Frontal cortex (tissue), 4 donors: ENCODE measurements around the gene ARHGAP31. TPM values are rescaled to one million over a fixed set of nuclear protein-coding genes. Genes with fewer than 3 reads are reported as not detected.
"Not testable (repeated sequence)": the region's sequence is repeated elsewhere in the genome, so short reads cannot be mapped to it uniquely, and the experiment has no call there.

Experiments
- DNase-seq, 2 donors: peaks; one replicate each; pipeline ENCODE4 v3.0.0; 2012; ENCODE audit warnings: low spot score in 2 of 2
- FAIRE-seq: peaks from 2 replicates; lab custom pipeline; 2012; peaks lifted over from hg19 to GRCh38; lab: Jason Lieb, UNC
- total RNA-seq: library from RNA; depleted of rRNA; stranded (reverse); fragments of >200 nt; gene quantifications from one replicate; pipeline ENCODE4 v1.2.3, GENCODE V29; 2014
- donor health status: control.
- donor health status: control.
- donor health status: control.

The ARHGAP31 gene
- total RNA-seq, 1 donor from 2014 or later: 2.0 TPM

DNA sequence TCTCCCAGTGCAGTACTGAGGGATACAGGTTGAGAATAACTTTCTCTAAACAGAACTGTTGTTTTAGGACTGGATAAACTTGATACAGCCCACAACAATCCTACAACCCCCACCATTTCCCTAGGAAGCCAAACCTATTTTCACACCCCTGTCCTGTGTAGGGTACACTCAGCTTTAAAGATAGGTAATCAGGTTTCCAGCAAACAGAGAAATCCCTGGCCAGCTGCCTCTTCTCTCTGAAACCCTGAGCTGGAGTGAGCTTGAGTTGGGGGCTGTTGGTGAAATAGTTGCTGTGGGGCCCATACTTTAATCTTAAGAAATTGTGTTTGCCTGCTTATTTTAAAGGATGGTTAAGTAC is 22.1 kb downstream of the ARHGAP31 start:
- no peak for FAIRE-seq
- DNase-seq: no peak

DNA sequence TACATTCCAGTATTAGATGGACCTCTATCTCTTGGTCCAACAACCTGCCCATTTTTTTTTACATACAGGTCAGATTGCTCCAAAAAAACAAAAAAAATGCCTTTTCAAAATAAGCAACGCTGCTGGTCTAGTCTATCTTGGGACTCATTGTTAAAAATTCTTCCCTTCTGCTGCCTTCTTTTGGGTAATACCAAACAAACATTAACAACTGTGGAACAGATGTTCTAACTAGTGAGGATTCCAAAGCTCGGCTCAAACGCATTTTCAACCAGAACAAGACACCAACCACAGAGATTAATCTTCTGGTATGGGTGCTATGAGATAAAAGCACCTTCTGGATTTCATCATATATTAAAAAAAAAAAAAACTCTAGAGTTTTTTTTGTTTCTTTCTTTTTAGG is 24.7 kb downstream of the ARHGAP31 start:
- DNase-seq (no peak), FAIRE-seq (no peak)

DNA sequence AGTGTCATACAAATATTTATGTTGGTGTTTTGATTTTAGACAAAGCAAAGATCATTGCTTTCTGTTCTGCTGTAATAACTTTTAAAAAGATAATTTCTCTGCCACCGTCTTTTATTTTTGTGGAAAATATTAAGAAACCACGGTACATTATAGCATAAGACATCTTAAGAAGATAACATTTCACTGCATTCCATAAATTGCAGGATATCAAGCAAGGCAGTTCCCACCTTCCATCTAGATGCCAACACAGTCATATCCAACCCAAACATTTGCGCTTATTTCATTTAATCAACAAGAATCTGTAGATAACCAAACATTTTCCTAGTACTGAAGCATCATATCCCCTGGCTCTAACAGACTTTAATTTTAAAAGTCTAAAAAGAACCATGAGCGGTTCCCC is 25.1 kb downstream of the ARHGAP31 start:
- no peak for DNase-seq
- FAIRE-seq: no peak

DNA sequence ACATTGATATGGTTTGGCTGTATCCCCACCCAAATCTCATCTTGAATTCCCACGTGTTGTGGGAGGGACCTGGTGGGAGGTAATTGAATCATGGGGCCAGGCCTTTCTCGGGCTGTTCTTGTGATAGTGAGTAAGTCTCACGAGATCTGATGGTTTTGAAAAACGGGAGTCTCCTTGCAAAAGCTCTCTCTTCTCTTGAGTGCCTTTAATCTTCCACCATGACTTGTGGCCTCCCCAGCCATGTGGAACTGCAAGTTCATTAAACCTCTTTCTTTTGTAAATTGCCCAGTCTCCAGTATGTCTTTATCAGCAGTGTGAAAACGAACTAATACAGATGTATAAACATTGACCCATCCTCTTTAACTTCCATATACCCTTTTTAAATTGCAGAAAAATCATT is 26.6 kb downstream of the ARHGAP31 start:
- FAIRE-seq: not testable (repeated sequence)

DNA sequence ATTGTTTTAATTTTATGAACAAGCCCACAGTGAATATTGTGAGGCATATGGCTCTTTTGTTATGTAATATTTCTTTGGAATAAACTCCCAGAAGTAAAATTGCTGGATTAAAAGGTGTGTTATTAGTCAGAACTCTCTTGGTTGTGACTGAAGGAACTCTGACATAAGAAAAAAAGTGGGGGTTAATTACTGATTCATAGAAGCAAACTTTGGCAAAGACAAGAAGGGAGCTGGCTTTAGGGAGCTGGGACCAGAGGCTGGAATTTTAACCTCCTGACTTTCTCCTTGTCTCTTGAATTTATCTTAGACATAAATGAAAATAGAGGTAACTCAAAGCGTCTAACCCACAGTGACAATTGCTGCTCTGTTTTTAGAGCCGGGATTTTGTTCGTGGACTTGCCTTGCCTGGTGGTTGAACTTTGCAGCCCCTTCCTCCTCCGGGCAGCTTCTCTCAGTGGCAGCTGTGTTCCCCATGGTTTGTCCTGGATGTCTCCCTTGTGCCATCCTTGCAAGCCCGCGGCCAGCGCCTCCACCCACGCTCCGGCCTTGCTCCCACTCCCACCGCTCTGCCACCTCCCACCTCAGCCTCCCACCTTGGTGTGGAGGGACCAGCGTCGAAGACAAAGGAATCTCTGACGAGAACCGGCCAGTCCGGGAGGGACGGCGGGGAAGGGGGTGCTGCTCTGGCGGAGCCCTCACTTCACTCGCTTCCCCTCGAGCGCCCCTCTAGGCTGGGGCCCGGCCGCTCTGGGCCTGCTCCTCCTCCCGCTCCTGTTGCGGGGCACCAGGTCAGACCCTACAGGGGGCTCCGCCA is 28.0 kb downstream of the ARHGAP31 start:
- FAIRE-seq: no peak
- no peak for DNase-seq

More for the DNA sequence above, 26.6 kb downstream of the ARHGAP31 start:
- not testable (repeated sequence) for DNase-seq

DNA sequence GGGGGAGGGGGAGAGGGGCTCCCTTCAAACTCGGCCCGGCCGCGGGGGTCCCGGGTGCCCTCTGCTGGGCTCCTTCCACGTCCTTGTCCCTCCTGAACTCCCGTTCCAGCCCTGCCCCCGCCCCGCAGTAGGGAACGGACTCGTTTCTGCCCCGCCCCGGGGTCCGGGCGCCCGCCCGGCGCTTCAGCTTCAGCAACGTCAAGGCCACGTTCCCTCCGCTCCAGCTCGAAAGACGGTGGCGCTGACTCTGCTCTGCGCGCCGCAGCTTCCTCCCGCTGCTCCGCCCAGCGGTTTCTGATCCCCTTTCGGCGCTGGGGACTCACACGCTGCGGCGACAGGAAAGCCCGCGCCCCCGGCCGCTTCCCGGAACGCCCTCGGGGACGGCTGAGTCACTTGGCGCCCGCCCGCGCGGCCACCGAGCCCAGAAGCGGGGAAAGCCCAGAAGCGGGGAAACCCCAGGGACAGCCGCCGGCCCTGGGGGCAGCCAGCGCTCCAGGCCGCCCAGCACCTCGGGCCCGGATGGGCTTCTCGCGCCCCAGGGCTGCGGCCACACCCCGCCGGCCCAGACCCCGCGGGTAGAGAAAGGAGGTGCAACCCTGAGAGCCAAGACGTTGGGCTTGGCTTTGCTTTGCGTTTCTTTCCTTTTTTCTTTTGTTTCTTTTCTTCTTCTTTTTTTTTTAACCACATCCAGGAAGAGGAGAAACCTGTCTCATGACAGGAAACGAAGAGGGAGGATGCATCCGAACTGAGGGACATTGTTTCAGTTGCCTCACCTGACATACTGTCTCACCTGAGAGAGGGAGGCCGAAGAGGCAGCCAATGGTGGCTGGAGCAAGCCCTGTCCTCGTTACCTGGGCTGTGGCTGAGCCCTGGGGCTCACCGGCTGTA is 28.9 kb downstream of the ARHGAP31 start:
- FAIRE-seq (no peak), DNase-seq (peak; percentile 65 to 82)

DNA sequence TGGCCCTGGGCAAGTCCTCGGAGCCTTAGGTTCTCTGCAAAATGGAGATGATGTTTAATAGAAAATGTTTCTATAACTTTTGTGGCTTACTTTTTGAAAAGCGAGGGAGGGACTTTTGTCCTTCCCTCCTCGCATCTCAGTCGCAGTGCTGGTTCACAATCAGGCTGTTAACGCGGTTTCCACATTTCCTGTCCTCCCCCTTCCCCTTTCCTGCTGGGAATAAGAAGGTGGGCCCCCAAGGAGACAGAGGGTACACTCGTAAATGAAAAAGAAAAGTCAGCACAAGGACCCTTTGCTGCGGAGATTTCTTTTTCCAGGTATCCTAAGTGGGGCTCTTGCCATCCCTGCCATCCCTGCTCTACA is 29.5 kb downstream of the ARHGAP31 start:
- DNase-seq: no peak

DNA sequence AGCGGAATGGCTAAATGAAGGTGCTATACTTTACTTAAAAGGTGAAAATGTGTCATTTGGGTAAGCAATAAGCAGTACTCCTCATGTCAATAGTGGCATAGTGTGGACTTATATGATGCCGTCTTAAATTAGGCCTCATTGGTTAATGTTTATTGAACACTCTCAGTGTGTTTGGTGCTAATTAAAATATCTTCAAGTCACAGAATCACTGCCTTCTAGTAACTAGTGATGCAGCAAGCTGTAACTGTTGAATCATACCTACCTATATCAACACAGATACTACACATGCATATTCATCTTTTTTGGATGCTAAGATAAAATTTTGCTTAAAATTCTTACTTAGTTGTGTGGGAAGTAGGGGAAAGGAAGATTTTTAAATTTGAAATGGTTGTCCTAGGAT is 30.7 kb downstream of the ARHGAP31 start:
- no peak for DNase-seq
- no peak for FAIRE-seq

More for the DNA sequence above, 29.5 kb downstream of the ARHGAP31 start:
- FAIRE-seq: no peak

DNA sequence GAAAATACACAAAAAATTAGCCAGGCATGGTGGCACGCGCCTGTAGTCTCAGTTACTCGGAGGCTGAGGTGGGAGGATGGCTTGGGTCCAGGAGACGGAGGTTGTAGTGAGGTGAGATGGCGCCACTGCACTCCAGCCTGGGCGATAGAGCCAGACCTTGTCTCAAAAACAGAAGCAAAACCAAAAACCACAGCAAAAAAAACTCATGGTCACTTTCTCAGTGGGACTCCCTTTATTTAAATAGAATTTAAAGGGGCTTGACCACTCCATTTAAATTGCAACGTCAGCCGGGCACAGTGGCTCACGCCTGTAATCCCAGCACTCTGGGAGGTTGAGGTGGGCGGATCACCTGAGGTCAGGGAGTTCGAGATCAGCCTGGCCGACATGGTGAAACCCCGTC is 32.8 kb downstream of the ARHGAP31 start:
- FAIRE-seq: no peak

DNA sequence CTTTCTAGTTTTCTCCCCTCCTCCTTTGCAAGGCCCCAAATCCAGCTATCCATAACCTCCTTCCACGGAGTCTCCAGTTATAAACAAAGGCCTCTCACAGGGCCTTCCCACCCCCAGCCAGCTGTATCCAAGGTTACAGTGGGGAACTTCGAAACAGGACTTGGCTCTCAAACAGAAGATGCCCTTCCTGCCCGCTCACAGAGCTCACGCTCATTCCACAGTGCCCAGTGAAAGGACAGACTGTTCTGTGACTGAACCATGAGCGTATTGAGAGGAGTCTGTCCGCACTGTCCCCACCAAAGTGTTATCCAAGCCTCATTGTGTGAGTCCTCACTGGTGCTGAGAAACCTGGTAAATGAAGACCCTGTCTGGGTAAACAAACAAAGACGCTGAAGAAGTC is 35.4 kb downstream of the ARHGAP31 start:
- DNase-seq (peak; percentile 43 to 58), FAIRE-seq (no peak)

More for the DNA sequence above, 32.8 kb downstream of the ARHGAP31 start:
- DNase-seq: no peak

DNA sequence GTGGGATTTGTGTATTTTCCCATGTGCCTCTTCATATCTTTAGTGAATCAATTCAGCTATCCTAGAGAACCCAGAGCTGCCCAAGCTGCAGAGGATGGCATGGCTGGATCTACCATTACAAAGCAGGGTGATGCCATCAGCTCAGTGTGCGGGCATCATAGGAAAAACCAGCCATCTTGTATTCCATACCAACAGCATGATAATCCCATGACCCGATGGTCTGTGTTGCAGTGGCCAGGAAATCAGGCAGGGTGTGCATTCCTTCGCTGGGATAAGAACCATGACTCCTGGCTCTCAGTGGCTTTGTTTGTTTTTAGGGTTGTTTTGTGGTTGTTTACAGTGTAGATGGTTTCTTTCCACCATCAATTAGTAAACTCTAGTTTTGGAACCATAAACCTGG is 36.0 kb downstream of the ARHGAP31 start:
- FAIRE-seq (no peak), DNase-seq (no peak)

DNA sequence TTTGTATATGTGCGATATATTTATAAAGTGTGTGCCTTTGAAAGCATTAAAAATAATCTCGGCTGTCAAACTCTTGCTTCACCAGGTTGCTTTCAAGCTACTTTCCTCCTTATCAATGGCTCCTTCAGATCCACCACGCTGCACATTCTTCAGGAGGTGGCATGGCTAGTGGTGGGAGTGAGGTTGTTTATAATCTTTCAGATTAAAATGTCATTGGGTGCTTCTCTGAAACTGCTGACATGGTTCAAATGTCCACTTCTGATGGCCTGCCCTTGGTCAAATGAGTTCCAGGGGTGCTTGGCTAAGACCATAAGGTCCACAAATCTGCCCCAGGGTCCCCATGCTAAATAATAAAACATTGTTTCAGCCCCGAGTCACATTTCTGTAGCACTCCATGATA is 36.7 kb downstream of the ARHGAP31 start:
- DNase-seq: no peak
- no peak for FAIRE-seq

DNA sequence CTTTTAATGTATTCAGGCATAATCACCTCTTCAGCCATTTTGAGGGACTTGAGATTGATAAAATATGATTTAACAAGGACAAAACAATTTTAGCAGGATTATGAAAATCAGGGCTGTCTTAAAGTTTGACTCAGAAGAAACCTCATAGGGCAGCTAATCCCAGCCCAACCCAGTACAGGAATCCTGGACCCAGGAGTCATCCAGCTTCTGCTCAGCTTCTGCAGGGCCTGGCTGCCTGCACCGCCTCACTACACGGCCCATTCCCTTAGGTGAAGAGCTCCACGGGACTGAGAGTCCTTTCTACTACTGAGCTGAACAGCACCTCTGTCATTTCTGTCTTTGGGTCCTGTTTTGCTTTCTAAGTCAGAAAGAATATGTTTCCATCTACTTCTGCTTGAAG is 37.5 kb downstream of the ARHGAP31 start:
- FAIRE-seq (no peak), DNase-seq (no peak)

DNA sequence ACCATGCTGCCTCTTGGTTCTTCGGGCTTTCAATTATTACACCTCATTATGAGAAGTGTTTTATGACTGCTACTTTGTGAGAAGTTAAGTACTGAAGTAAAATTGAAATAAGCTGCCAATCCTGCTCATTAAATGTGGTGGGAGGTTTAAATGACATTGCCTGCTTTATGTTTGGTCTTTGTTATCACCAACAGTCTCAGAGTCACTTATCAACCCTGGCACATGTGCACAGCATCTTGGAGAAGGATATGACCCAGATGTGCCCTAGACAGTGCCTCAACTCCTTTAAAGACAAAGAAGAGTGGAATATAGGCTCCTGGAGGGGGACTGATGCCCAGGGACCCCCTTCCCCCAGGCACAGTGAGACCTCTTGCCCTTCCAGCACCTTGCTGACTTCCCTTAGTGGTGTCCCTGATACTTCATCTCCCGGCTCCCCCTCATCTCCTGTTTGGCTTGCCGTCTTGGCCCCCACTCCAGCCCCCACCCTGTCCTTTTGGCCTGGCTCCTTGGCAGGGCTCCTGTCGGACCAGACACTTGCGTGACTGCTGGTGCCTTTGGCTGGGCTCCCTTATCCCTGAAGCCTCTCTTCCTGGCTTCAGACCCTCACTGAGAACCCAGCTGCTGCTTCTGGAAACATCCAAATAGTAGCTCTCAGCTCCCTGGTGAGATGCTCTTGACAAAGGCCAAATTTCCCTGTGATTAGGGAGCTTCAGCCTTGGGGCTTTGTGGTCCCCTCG is 39.8 kb downstream of the ARHGAP31 start:
- FAIRE-seq (no peak), DNase-seq (no peak)

DNA sequence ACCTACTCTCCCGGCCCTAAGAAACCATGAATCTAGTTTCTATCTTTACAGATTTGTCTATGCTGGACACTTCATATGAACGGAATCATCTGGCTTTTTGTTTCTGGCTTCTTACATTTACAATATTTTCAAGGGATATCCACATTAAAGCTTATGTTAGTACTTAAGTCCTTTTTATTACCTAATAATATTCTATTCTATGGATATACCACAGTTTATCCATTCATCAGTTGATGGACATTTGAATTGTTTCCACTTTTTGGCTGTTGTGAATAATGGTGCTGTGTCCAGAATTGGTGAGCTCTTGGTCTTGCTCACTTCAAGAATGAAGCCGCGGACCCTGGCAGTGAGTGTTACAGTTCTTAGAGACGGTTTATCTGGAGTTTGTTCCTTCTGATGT is 42.6 kb downstream of the ARHGAP31 start:
- FAIRE-seq: no peak
- no peak for DNase-seq

DNA sequence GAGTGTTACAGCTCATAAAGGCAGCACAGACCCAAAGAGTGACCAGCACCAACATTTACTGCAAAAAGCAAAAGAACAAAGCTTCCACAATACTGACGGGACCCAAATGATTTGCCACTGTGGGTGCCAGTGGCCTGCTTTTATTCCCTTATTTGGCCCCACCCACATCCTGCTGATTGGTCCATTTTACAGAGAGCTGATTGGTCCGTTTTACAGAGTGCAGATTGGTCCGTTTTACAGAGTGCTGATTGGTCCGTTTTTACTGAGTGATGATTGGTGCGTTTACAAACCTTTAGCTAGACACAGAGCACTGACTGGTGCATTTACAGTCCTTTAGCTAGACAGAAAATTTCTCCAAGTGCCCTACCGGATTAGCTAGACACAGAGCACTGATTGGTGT is 43.2 kb downstream of the ARHGAP31 start:
- not testable (repeated sequence) for DNase-seq, FAIRE-seq

DNA sequence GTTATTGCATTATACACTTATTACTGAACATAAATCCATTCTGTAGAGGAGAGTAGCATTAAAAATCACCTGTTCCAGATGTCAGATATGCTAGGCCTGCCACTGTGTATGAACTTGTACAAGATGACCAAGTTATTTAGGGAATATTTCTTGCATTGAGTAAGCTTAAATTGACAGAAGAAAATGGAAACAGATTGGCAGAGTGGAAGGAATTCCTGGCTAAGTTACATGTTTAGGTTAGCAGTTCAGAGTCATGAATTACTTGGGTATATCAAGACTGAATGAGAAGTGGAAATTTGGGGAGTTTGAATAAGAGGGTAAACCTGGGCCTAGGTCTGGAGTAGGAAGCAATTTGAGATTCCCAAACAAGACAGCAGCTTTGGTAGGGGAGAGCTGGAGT is 44.6 kb downstream of the ARHGAP31 start:
- DNase-seq (no peak), FAIRE-seq (no peak)

DNA sequence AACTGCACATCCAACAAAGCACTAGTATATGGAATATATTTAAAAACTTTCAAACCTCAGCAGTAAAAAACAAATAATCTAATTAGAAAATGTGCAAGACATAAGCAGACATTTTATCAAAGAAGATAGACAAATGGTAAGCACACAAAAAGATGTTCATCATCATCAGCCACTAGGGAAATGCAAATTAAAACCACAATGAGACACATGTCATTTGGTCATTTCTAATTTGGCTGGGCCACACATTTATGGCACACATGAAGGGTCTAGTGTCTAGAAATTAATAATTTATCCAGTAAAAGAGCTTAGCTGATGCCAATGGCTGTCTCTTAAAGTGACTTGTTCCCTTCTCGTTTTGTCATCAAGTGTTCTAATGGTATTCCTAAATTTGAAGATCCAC is 45.8 kb downstream of the ARHGAP31 start:
- DNase-seq (no peak), FAIRE-seq (no peak)

DNA sequence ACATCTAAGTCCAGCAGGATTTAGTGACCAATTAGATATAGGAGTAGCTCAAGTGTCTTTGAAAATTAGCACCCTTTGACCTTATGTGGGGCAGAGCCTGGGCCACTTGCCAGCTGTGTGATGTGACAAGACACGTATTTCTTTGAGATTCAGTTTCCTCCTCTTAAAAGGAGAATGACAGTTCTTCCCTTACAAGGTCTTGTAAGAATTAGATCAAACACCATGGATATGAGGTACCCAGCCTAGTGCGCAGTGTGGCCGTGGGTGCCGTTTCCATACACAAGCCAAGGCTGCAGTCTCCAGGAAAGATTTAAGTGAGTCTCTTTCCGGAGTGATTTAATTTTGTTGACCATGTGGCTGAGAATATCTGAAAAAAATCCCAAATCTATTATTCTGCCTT is 46.3 kb downstream of the ARHGAP31 start:
- DNase-seq (no peak), FAIRE-seq (no peak)

DNA sequence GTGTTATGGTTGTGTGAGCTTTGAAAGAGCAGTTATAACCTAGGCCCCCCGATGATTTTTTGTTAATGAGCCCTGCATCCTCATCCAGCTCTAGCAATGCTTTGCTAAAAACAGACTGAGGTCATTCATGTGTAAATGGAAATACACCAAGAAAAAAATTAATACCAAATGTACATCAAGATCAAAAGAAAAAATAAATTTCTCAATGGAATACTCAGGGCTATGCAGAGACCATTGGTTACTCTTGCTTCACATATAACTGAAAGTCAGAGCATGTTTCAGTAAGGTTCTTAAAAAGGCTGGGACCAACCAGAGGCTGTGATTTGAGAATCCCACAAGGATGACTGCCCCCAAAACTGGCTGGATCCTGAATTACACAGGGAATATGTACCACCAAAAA is 48.0 kb downstream of the ARHGAP31 start:
- FAIRE-seq: no peak
- no peak for DNase-seq
